Measurements from ENCODE around the gene SLC44A1.
A peak's percentile ranks its signal among the peaks of the same experiment; 100 is the strongest.

The SLC44A1 gene

DNA sequence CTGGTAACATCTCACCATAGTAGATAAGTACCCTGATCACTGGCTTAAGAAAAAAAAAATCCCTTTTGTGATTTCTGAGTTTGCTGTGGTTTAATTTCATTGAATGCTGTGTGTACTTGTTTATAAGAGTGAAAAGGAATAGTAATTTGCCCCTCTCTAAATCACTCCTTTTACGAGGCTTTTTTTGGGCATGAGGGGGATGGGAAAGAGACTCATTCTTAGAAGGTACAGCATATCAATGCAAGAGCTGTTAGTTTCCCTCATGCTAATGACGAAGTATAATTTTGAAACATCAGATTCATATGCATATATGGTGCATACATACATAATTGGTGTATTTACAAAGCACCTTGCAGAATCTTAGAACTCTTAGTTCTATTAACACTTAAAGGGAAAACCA lies 2.4 kb upstream of the SLC44A1 start:
- Histone ChIP-seq H2AFZ (ENCODE audit: insufficient read depth, low read length, poor library complexity) (no peak overlapping the region), H3K14ac (ENCODE audit: low read length) (no peak overlapping the region), H2AK5ac (ENCODE audit: low read length) (no peak overlapping the region), H3K79me1 (ENCODE audit: low read length) (peaks cover 18% of the 10 kb centered on the region), H3K23ac (ENCODE audit: low read length) (no peak overlapping the region), H3K9ac (ENCODE audit: low read length) (no peak overlapping the region), H3K27ac (ENCODE audit: low read depth, low read length) (no peak overlapping the region), H4K91ac (ENCODE audit: low read depth, low read length) (no peak overlapping the region), H3K36me3 (ENCODE audit: control insufficient read depth in 1 of 2, insufficient read depth in 2 of 2, low read length in 2 of 2) (no peaks in the 10 kb centered on the region), H4K12ac (ENCODE audit: low read depth, low read length) (no peak overlapping the region), H3K4me1 (ENCODE audit: control insufficient read depth in 1 of 2, insufficient read depth in 2 of 2, low read length in 2 of 2) (peaks cover 3 to 5% of the 10 kb centered on the region in 2 experiments), H3K4ac (ENCODE audit: low read depth, low read length) (no peak overlapping the region), H3K4me2 (ENCODE audit: low read length) (no peak overlapping the region), H3K27me3 (ENCODE audit: insufficient read depth, low read length) (no peaks in the 10 kb centered on the region), H2BK120ac (ENCODE audit: insufficient read depth, low read length, poor library complexity) (no peak overlapping the region), H3K4me3 (ENCODE audit: low read depth, low read length) (no peak overlapping the region), H3K79me2 (ENCODE audit: control insufficient read depth, insufficient read depth, low read length, poor library complexity) (peaks cover 5% of the 10 kb centered on the region), H2BK12ac (ENCODE audit: low read length) (no peak overlapping the region), H3K9me3 (ENCODE audit: insufficient read depth, low read depth, low read length) (no peaks in the 10 kb centered on the region), H2BK5ac (ENCODE audit: low read depth, low read length, poor library complexity) (no peak overlapping the region), H4K8ac (ENCODE audit: low read depth, low read length) (no peak overlapping the region), H3K18ac (ENCODE audit: low read length) (no peak overlapping the region)
- no CpG with 5 or more reads among the region's 2 CpGs for WGBS (ENCODE audit: extremely low coverage, insufficient coverage, insufficient read length)
- DNase-seq = no peak

GRCh38 chr9:105242557-105242956 lies 1.9 kb upstream of the SLC44A1 start:
- Histone ChIP-seq H4K8ac (ENCODE audit: low read depth, low read length) (no peak overlapping the region), H3K14ac (ENCODE audit: low read length) (no peak overlapping the region), H2BK12ac (ENCODE audit: low read length) (no peak overlapping the region), H2AFZ (ENCODE audit: insufficient read depth, low read length, poor library complexity) (no peak overlapping the region), H3K9me3 (ENCODE audit: insufficient read depth, low read depth, low read length) (no peaks in the 10 kb centered on the region), H3K79me1 (ENCODE audit: low read length) (peaks cover 18% of the 10 kb centered on the region), H3K79me2 (ENCODE audit: control insufficient read depth, insufficient read depth, low read length, poor library complexity) (peaks cover 5% of the 10 kb centered on the region), H3K4me2 (ENCODE audit: low read length) (no peak overlapping the region), H3K27ac (ENCODE audit: low read depth, low read length) (no peak overlapping the region), H3K4me1 (ENCODE audit: control insufficient read depth in 1 of 2, insufficient read depth in 2 of 2, low read length in 2 of 2) (peaks cover 3 to 5% of the 10 kb centered on the region in 2 experiments), H3K4me3 (ENCODE audit: low read depth, low read length) (no peak overlapping the region), H3K9ac (ENCODE audit: low read length) (no peak overlapping the region), H4K12ac (ENCODE audit: low read depth, low read length) (no peak overlapping the region), H3K4ac (ENCODE audit: low read depth, low read length) (no peak overlapping the region), H3K23ac (ENCODE audit: low read length) (no peak overlapping the region), H2BK5ac (ENCODE audit: low read depth, low read length, poor library complexity) (no peak overlapping the region), H2AK5ac (ENCODE audit: low read length) (no peak overlapping the region), H2BK120ac (ENCODE audit: insufficient read depth, low read length, poor library complexity) (no peak overlapping the region), H4K91ac (ENCODE audit: low read depth, low read length) (no peak overlapping the region), H3K36me3 (ENCODE audit: control insufficient read depth in 1 of 2, insufficient read depth in 2 of 2, low read length in 2 of 2) (no peaks in the 10 kb centered on the region), H3K18ac (ENCODE audit: low read length) (no peak overlapping the region), H3K27me3 (ENCODE audit: insufficient read depth, low read length) (no peaks in the 10 kb centered on the region)
- WGBS (ENCODE audit: extremely low coverage, insufficient coverage, insufficient read length) = no CpG with 5 or more reads among the region's 4 CpGs
- DNase-seq = no peak

GRCh38 chr9:105243015-105243686 lies 1.3 kb upstream of the SLC44A1 start:
- H3K27ac ChIP-seq (ENCODE audit: low read depth, low read length) = peak overlapping the region; percentile 45
- H2AFZ ChIP-seq (ENCODE audit: insufficient read depth, low read length, poor library complexity) = no peak overlapping the region
- H3K9ac ChIP-seq (ENCODE audit: low read length) = no peak overlapping the region
- H3K18ac ChIP-seq (ENCODE audit: low read length) = no peak overlapping the region
- no peak overlapping the region for H2AK5ac ChIP-seq (ENCODE audit: low read length)
- no peaks in the 10 kb centered on the region for H3K36me3 ChIP-seq (ENCODE audit: control insufficient read depth in 1 of 2, insufficient read depth in 2 of 2, low read length in 2 of 2)
- H3K23ac ChIP-seq (ENCODE audit: low read length) = no peak overlapping the region
- peaks cover 3 to 5% of the 10 kb centered on the region in 2 experiments for H3K4me1 ChIP-seq (ENCODE audit: control insufficient read depth in 1 of 2, insufficient read depth in 2 of 2, low read length in 2 of 2)
- peaks cover 18% of the 10 kb centered on the region for H3K79me1 ChIP-seq (ENCODE audit: low read length)
- H3K4me3 ChIP-seq (ENCODE audit: low read depth, low read length) = no peak overlapping the region
- H3K4me2 ChIP-seq (ENCODE audit: low read length) = peak overlapping the region; percentile 34
- H2BK120ac ChIP-seq (ENCODE audit: insufficient read depth, low read length, poor library complexity) = no peak overlapping the region
- no peak overlapping the region for H2BK12ac ChIP-seq (ENCODE audit: low read length)
- WGBS (ENCODE audit: extremely low coverage, insufficient coverage, insufficient read length) = no CpG with 5 or more reads among the region's 5 CpGs
- no peak overlapping the region for H3K14ac ChIP-seq (ENCODE audit: low read length)
- no peak overlapping the region for H4K12ac ChIP-seq (ENCODE audit: low read depth, low read length)
- no peak overlapping the region for H4K91ac ChIP-seq (ENCODE audit: low read depth, low read length)
- no peak overlapping the region for H4K8ac ChIP-seq (ENCODE audit: low read depth, low read length)
- H3K4ac ChIP-seq (ENCODE audit: low read depth, low read length) = no peak overlapping the region
- H3K79me2 ChIP-seq (ENCODE audit: control insufficient read depth, insufficient read depth, low read length, poor library complexity) = peaks cover 5% of the 10 kb centered on the region
- H3K9me3 ChIP-seq (ENCODE audit: insufficient read depth, low read depth, low read length) = no peaks in the 10 kb centered on the region
- no peak overlapping the region for H2BK5ac ChIP-seq (ENCODE audit: low read depth, low read length, poor library complexity)
- peak; percentile 77 to 94 for DNase-seq
- H3K27me3 ChIP-seq (ENCODE audit: insufficient read depth, low read length) = no peaks in the 10 kb centered on the region

DNA sequence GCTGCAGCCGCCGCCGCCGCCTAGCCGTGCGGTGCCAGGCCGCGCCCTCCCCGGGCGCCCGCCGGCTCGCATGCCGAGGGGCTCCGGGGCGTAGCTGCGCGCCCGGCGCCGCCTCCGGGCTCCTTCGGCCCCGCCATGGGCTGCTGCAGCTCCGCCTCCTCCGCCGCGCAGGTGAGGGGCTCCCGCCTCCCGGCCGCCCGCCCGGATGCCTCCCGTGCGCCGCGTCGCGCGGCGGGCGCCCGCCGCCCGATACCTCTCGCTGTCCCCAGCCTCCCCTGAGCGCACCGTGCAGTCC lies 230 bp downstream of the SLC44A1 start:
- H3K9ac ChIP-seq (ENCODE audit: low read length) = peak overlapping the region; percentile 75
- peak overlapping the region; percentile 86 for H3K4me2 ChIP-seq (ENCODE audit: low read length)
- H2BK120ac ChIP-seq (ENCODE audit: insufficient read depth, low read length, poor library complexity) = peak overlapping the region; percentile 97
- H3K27ac ChIP-seq (ENCODE audit: low read depth, low read length) = peak overlapping the region; percentile 92
- no peak overlapping the region for H3K23ac ChIP-seq (ENCODE audit: low read length)
- no CpG with 5 or more reads among the region's 48 CpGs for WGBS (ENCODE audit: extremely low coverage, insufficient coverage, insufficient read length)
- H3K4ac ChIP-seq (ENCODE audit: low read depth, low read length) = peak overlapping the region; percentile 88
- peak overlapping the region; percentile 81 for H4K8ac ChIP-seq (ENCODE audit: low read depth, low read length)
- peak overlapping the region; percentile 88 for H3K18ac ChIP-seq (ENCODE audit: low read length)
- H3K36me3 ChIP-seq (ENCODE audit: control insufficient read depth in 1 of 2, insufficient read depth in 2 of 2, low read length in 2 of 2) = no peaks in the 10 kb centered on the region
- peaks cover 3 to 5% of the 10 kb centered on the region in 2 experiments for H3K4me1 ChIP-seq (ENCODE audit: control insufficient read depth in 1 of 2, insufficient read depth in 2 of 2, low read length in 2 of 2)
- peaks cover 5% of the 10 kb centered on the region for H3K79me2 ChIP-seq (ENCODE audit: control insufficient read depth, insufficient read depth, low read length, poor library complexity)
- peaks cover 18% of the 10 kb centered on the region for H3K79me1 ChIP-seq (ENCODE audit: low read length)
- peak overlapping the region; percentile 98 for H4K91ac ChIP-seq (ENCODE audit: low read depth, low read length)
- H3K27me3 ChIP-seq (ENCODE audit: insufficient read depth, low read length) = no peaks in the 10 kb centered on the region
- H3K9me3 ChIP-seq (ENCODE audit: insufficient read depth, low read depth, low read length) = no peaks in the 10 kb centered on the region
- H4K12ac ChIP-seq (ENCODE audit: low read depth, low read length) = peak overlapping the region; percentile 10
- no peak overlapping the region for H2AK5ac ChIP-seq (ENCODE audit: low read length)
- DNase-seq = no peak
- peak overlapping the region; percentile 42 for H2AFZ ChIP-seq (ENCODE audit: insufficient read depth, low read length, poor library complexity)
- H3K4me3 ChIP-seq (ENCODE audit: low read depth, low read length) = peak overlapping the region; percentile 92
- H2BK12ac ChIP-seq (ENCODE audit: low read length) = peak overlapping the region; percentile 44
- peak overlapping the region; percentile 90 for H3K14ac ChIP-seq (ENCODE audit: low read length)
- peak overlapping the region; percentile 94 for H2BK5ac ChIP-seq (ENCODE audit: low read depth, low read length, poor library complexity)
